Stimulated activated CD4-positive, alpha-beta T cell treated with anti-CD3 and anti-CD28 coated beads, TNF-alpha, amount 100 ng/mL, for 48 hours (primary cell): ENCODE data around the gene PJA2.

Source experiments
- DNase-seq, 3 donors: peaks; one replicate each; pipeline ENCODE4 v3.0.0-alpha.2; 2020; ENCODE audit warnings: low read depth in 3 of 3

PJA2 gene

DNA sequence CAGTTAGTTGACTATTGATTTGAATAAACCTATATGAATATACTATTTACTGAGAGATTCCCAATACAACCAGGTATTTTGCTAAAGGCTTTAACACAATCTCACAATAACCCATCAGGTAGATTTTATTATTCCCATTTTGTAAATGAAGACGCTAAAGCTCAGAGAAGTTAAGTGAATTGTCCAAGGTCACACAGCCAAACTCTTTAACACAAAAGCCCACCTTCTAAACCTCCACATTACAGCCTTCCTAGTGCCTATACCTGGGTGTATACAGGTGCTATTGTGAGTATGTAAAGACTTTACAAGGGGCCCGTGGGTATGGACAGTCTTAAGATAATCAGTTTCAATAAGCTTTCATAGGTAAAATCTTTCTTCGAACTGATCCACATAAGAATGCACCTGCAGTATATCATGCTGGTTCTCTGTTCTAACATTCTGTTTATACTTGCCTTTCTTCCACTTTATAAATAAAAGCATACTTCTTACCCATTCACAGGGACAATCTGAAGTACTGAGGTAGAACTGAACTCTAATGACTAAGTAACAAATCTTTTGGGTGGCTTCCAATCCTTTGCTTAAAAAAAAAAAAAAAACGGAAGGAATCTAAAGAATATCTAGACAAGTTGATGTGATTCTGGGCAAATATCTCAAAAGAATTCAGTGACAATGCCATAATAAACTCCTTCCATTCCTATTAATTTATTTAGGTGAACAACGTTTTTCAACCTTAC lies 59.1 kb downstream of the PJA2 start:
- DNase-seq = no peak

DNA sequence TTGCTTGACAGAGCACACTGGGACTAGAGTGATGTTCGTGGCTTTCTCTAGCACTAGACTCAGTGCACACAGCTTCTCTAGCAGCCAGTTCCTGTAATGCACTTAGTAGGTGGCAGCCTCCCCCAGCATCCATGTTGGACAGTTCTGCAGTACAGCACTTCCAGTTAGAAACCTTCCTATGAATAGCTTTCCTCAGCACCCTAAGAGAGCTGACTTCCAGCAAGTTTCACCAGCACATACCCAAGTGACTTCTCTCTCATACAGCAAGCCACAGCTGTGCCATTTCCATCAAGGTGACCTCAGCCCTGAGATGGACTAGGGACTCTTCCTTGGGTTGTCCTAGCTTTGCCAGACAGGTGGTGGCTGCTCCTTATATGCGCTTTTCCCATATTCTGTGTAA lies 60.4 kb downstream of the PJA2 start:
- no peak for DNase-seq

DNA sequence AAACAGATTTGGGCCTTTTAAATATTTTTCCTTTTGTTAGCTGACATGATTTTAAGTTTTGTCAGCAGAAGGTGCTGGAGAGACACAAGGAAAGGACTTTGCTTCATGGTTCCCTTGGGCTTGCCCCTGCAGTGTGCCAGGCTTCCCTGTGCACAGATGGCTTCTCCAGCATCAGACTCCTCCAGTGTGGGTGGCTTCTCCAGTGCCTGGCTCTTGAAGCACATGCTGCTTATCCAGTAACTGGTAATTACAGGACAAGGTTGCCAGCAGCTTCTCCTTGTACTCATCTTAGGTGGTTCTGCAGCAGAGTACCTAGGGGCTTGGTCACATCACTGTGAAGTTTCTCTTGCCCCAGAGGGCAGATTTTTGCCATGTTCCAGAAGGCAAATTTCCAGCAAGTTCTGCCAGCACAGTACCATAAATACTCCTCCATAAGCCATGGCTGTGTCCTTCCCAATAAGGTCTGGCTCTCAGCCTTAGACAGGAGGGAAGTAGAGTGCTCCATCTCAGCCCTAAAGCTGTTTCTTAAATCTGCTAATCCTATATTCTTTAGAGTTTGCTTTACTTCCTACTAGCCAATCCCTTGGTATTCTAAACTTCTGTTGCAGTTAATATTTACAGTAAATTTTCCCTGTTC lies 62.4 kb downstream of the PJA2 start:
- no peak for DNase-seq

DNA sequence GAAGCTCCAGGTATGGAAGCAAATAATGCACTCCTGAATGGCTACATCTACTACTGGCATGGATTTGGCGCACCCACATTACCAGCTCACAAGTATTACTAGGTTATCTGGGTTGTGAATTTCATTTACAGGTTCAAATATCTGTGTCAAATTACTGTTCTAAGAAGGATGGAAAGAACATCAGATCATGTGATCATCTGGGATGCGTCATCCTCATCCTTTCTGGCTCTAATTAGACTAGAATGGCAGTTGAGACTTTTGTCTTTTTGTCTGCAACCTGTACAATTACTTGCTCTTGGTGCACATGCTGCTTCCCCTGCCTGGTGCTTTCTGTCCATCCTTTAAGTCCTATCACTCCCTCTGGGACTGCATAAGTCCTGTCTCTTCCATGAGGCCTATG lies 64.1 kb downstream of the PJA2 start:
- no peak for DNase-seq

DNA sequence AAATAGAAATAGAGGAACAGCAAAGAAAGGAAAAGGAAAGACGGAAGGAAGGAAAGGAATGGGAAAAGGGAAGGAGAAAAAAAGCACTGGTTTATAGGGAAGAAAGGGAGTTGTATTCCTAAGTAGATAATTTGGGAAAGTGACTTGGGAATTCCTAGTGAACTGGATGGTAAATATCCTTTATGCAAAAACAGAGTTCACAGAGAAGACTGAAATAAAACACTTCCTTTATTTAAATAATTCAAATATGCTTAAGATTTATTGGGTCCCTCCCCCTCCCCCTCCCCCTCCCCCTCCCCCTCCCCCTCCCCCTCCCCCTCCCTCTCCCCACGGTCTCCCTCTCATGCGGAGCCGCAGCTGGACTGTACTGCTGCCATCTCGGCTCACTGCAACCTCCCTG lies 69.4 kb downstream of the PJA2 start:
- no peak for DNase-seq

DNA sequence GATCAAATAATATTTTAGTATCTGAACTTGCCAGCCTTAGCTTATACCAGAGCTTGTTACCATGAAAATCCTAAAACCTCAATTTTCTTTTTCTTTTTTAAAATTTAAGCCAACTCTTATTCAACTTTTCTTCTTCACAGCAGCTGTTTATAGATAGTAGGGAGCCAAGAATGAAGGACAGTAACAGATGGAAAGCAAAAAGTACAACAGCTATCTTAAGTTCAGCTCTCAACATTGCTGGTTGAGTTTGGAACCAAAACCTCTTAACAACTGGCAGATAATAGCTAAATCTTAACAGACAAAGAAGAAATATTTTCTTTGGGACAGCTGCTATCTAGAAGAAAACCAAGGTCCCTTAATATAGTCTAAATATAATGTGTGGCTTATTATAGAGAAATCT lies 74.7 kb downstream of the PJA2 start:
- DNase-seq = no peak

DNA sequence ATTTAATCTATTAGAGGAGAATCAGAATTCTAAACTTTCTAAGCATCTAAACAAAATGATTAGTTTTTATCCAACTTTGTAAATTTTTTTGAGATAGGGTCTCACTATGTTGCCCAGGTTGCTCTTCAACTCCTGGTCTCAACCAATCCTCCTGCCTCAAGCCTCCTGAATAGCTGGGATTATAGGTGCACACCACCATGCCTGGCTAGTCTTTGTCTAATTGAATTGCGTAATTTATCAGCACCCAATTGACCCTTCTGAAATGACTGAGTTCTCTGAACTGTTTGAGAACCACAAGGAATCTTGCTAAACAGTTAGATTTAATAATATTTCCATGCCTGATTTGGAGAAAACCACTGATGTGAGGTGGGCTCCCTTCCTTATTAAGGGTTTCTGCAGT lies 75.7 kb downstream of the PJA2 start:
- no peak for DNase-seq

DNA sequence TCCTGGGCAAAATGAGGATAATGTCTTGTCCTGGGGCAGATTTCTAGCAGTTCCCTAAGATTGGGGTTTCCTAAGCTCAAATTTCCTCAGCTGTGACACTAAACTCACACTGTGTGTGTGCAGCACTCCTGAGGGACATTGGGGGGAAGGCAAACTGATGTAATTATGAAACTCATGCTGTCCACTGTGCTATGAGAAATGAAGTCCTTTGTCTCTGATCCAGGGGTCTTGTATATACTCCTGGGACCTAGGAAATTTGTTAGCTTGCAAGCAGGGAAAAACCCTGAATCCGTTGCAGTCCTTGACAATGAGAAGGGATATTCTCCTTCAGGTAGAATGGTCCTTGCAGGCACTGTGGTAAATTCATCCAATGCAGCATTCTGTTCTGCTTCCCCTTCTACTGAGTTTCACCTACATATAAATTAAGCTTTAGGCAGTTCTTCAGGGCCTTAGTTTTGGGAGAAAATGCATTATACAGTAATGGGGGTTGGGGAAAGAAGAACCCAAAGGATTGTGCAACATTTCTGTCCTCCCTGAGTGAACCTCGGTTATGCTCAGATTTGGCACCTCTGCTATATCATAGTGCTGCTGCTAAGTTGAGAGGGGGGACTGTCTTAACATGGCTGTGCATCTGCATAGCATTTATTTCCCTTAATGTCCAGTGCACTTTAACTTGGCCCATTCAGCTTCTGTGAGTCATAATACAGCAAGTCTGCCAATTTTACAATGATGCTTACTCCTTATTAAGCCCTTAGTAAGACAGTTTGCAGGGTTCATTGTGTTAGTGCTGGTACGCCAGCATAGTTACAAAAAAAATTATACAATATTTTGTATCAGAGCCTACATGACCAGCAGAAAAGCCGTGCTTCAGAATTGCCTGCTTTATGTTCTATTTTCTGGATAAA lies 80.2 kb downstream of the PJA2 start:
- no peak for DNase-seq

DNA sequence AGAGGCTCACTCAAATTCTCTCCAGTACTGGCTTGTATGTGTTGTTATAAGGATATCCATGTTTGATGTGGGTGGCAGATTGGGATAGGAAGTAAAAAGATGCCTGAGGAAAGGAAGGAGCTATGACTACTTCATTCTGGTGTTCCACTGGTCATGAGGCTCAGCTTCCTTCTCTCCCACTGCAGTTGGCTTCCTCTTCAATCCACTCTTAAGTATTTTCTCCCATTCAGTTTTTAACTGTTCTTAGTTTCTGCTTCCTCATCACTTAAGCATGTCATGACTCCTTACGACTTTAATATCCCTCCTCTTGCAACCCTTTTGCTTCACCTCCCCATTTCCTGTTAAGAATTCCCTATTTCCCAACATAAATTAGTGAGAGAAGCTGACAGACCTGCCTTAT lies 81.1 kb downstream of the PJA2 start:
- DNase-seq = no peak

DNA sequence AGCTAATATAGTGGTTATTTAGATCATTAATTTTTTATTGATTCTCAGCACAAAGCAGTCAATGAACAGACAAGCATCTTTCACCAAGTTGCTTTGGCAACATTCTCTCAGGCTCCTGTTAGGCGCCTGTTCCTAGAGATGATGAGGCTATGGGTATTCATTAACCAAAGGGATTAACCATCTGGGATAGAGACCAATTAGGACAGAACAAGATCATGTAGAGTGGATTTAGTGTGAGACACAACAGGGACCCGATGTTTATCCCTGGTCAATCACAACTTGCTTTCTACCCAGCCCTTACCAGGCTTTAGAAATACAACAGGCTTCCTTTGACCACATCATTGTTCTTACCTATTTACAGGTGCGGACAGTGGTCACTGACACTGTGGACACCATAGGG lies 82.2 kb downstream of the PJA2 start:
- no peak for DNase-seq

DNA sequence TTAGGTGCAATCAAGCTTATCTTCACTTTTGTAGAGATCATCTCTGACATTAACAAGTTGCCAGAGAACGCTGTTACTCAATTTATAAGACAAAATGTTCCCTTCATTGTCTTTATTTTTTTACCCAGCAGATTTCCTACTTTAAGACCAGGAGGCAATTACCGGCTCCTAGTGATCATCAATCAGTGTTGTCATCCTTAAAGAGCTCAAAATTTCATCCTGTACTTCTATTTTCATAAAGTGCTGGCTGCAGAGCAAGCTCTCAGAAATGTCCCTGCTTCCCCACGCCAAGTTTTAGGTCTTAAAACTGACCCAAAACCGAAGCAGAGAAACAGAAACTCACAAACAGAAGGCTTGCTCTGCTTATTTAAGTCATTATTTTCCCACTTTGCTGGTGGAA lies 82.9 kb downstream of the PJA2 start:
- DNase-seq = no peak

DNA sequence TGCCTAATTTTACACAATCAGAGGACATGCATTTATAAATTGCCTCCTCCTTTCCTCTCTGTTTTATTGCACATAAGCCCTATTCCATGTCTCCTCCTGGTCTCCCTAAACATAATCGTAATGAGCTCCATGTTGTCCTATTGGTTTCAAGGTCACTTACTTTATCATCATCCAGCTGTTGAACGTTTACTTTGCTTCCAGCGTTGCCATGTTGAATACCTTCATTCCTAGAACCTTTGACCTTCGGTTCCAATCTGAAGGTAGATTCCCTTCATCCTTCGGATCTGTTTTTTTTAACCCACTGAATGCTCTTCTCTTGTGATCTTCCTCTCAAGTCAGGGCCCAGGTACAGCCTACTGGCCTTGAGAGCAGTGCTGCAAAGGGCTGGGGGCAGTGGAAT lies 84.3 kb downstream of the PJA2 start:
- no peak for DNase-seq

DNA sequence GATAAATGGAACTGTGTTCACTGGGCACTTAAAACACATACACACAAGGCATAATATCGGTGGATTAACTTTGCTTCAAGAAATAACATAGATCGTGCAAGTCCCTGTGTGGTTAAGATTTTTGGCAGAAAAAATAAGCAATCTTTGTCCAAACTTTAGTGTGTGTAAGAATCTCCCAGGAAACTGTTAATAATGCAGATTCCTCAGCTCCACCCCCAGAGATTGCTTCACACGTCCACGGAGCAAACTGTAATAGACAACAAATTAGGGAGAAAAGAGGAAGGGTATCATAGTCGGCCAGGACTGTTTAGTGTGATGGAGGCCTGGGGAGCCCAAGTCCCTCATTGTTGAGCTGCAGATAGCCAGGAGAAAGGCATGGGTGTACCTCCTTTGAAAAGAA lies 84.8 kb downstream of the PJA2 start:
- DNase-seq = no peak

DNA sequence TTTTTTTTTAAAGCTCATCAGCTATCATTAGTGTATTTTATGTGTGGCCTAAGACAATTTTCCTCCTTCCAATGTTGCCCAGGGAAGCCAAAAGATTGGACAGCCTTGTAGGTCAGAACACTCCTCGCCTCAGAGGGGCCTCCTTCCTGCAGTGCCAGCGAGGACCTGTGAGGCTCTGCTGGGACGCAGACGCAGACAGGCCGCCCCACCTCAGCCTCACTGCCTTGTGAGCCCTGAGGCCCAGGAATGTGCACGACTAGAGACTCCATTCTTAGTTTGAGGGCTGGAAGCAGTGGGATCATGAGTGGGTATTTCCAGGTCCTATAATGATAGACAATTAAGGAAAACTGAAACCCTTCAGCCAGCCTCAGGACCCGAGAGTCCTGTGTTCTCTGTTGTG lies 85.4 kb downstream of the PJA2 start:
- no peak for DNase-seq

DNA sequence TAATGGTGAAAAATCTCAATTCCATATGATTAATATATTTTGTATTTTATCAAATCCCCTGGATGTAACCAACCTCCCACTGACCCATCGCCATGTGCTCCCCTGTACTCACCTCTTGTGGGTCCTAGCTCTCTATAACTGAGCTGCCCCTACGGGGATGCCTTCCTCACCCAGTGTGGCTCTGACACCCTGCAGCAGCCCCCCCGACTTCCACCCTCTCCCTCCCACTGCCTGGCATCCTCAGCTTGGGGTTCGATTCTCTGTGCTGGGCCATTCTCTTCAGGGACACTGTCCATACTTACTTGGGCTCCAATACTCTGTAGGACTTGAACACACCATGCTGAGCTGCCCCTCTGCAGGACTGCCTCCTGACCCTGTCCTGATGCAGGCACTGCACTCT lies 87.1 kb downstream of the PJA2 start:
- DNase-seq = no peak

DNA sequence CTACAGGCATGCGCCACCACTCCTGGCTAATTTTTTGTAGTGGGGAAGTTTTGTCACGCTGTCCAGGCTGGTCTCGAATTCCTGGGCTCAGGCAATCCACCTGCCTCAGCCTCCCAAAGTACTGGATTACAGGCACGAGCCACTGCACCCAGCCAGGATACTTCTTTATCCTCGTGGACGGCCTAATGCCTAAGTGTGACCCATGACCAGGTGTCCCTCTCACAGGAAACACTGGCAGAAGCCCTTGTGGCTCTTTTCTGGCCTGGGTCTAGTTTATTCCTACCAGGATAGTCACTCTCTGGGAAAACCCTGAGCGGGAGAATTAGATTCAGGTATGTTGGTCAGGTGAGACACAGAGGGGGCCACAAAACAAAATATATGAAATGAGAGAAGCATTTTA lies 90.4 kb downstream of the PJA2 start:
- no peak for DNase-seq

DNA sequence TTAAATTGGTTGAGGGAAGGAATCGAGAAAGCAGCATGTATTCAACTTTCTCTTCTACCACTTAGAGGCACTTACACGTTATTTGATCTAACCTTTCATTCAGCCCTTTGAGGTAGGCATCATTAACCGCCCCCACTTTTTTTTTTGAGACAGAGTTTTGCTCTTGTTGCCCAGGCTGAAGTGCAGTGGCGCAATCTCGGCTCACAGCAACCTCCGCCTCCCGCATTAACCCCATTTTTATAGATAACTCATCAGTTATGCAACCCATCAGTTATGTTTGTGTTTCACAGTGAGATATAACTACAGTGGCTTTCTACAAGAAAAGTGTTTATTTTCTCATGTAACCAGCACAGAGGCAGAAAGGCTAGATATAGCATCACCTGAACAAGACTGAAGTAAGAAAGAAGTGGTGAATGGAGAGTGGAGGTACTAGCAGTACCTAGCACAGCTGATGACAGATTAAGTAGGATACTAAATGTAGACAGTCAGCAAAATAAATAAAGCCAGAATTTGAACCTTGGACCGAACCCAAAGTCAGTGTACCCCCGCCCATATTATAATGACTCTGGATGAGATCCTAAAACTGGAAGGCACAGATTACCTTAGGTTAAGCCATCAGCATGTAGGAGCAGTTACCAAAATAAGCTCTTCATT lies 91.2 kb downstream of the PJA2 start:
- DNase-seq = no peak

DNA sequence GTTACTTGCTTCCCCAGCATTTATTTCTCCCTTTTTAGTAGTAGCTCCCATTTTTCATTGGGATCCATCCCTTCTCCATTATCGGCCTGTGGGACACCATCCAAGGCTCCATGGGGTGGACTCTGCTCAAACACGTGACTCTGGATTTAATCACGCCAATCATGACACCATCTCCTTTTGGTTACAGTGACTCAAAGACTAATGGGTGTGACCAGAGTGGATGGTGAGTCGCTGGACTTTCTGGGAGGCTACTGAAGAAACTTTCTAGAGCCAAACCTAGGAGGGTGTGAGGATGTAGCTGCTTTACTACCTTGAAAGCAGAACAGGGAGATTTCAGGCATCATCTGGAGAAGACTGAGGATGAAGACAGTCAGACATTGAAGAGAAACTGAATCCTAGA lies 93.1 kb downstream of the PJA2 start:
- no peak for DNase-seq

DNA sequence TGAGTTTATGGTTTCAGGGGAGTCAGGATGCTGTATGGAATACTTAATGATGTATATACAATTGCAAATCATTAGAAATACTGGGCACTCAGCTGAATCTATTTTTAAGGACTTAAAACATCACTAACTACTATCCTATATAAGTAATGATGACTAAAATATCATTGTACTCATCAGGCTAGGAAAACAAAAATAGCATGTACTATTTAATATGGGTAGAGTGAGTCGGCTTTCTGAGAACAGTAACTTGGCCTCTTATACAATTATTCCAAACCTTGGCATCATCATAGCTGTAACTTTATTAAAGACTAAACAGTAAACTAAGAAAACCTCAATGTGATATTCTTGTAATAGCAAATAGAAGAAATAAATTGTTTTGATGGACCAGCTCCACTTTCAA lies 94.5 kb downstream of the PJA2 start:
- no peak for DNase-seq

DNA sequence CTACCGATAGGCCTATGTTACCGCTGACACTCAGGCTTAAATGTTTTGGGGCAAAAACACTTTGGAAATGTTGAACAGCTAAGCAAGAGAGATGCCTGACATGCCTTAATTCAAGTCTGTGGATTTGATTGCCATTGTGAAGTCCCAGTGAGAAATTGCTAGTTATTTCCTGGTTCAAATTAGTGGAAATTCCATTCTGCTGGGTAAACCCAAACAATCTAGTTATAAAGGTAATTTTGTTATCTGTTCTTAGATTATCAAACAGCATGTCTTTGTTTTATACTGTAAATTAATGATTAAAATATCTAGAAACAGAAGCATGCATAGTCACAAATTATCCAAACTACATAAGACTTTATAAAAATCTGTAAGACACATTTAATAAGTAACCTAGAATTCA lies 96.6 kb downstream of the PJA2 start:
- no peak for DNase-seq

DNA sequence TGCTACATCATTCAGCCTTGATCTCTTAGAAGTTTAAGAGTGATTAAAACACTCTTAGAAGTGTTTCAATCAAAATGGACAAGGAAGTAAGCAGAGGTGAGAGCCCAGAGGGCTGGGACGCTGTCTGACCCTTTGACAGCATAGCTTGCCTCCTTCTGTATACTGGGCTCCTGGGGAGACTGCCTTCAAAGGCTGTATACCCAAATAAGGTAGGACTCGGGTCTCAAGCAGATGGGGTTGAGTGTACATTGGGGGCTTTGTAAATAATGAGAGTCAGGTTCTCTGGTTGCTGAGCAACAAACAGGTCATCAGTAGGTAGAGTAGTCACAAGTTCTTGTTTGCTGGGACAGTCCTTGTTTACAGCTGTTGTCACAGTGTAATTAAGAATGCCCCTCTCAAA lies 97.1 kb downstream of the PJA2 start:
- DNase-seq = no peak

DNA sequence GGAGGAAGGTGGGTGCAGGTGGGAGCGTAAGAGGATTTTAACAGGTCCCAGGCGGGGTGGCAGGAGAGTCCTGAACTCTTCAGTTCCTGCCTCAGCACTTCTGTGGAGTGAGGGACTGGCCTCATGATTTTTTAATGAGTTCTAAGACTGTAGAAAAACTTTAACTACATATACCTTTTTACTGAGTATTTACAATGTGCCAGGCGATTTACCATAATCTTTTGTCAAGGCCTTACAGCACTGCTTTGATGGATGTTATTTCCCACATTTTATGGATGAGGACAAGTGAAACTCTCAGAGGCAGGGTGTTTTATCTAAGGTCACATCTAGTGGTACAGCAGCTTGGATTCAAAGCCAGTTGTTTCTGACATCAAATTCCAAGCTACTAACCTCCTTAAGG lies 99.5 kb downstream of the PJA2 start:
- no peak for DNase-seq
